Endothelial cell of umbilical vein (primary cell): Measurements from ENCODE around the gene RTL10.

Source experiments
- CTCF ChIP-seq, 2 donors: IDR thresholded peaks; 1 replicate in 1 of 2; 2 replicates in 1 of 2; pipeline ENCODE4 v1.5.1; 2011; ENCODE audit warnings: low read length in 2 of 2, mild to moderate bottlenecking in 2 of 2, moderate library complexity in 2 of 2, control low read depth in 1 of 2, inconsistent platforms in 1 of 2, low read depth in 1 of 2; ENCODE audit not compliant: insufficient read depth in 1 of 2; ENCODE audit errors: extremely low read depth in 1 of 2
- EZH2 ChIP-seq: IDR thresholded peaks from 2 replicates; pipeline ENCODE4 v1.6.1; 2012; ENCODE audit warnings: borderline replicate concordance, low read depth, mild to moderate bottlenecking, moderate library complexity, low read length, inconsistent platforms; ENCODE audit not compliant: severe bottlenecking
- FOS ChIP-seq: IDR thresholded peaks from 2 replicates; pipeline ENCODE4 v1.6.1; 2011; ENCODE audit warnings: mild to moderate bottlenecking, low read length, moderate library complexity, borderline replicate concordance; ENCODE audit not compliant: insufficient read depth
- JUN ChIP-seq: IDR thresholded peaks from 2 replicates; pipeline ENCODE4 v1.6.1; 2011; ENCODE audit warnings: borderline replicate concordance, low read depth; ENCODE audit not compliant: insufficient read length, insufficient read depth
- MYC ChIP-seq: IDR thresholded peaks from one replicate; pipeline ENCODE4 v1.6.1; 2011; ENCODE audit warnings: mild to moderate bottlenecking, low read depth, low read length
- POLR2A ChIP-seq: IDR thresholded peaks from 2 replicates; pipeline ENCODE4 v1.6.1; 2012; ENCODE audit warnings: low read depth, mild to moderate bottlenecking, control low read depth, low read length
- POLR2AphosphoS5 ChIP-seq: IDR thresholded peaks from 2 replicates; pipeline ENCODE4 v1.6.1; 2012; ENCODE audit warnings: low read depth, mild to moderate bottlenecking, control low read depth, low read length, moderate library complexity; ENCODE audit not compliant: insufficient read depth
- TF ChIP-seq, protein P1 (sequence below): IDR thresholded peaks from 2 replicates; pipeline ENCODE4 v1.6.1; 2011; ENCODE audit not compliant: insufficient read depth, insufficient read length

DNA sequence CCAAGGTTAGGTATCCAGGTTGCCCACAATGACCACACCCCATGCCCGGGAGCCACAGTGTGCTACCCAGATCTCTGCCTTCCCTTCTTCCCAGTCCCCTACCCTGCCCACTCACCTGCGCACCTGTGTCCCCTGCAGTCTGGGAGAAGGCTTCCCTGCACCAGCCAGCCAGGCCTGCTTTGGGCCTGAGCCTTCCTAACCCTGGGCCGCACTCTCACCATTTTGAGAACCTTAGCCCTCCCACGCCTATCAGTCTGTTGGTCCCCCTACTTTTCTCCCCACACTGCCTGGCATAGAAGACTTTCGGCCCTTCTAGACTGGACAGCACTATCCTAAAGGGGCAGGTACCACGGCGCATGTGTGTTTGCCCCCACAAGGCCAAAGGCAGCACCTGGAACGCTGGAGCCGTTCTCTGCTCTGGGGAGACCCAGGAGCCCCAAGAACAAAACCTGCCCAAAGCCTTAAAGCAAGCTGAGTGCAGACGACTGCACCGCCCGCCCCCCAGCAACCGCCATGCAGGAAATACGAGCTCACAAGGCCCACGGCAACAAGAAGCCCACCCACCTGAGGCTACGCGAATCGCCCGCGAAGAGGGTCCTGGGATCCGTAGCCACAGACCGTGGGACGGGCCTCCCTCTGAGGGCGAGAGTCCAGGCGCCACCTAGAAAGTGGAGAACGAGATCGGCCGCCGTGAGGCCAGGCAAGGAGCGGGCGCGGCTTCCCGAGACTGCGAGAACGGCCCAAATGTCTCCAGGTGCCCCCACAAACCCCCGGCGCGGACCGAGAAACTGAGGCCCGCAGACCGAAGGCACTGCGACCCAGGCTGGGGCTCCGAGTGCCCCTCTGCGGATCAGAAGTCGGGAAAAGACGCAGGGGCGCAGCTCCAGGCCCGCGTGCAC lies 546 bp downstream of the RTL10 start:
- TF ChIP-seq MYC (no peak), POLR2A (no peak), POLR2AphosphoS5 (no peak), EZH2 (no peak), CTCF (IDR thresholded peaks at IDR 0.05; ENCODE audit: extremely low read depth in 1 of 2, insufficient read depth in 1 of 2, low read depth in 1 of 2, low read length in 2 of 2) (no peak), JUN (no peak), FOS (no peak)
- TF ChIP-seq, protein P1, sequence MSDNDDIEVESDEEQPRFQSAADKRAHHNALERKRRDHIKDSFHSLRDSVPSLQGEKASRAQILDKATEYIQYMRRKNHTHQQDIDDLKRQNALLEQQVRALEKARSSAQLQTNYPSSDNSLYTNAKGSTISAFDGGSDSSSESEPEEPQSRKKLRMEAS, result no peak
